Fibroblast of skin of left biceps (primary cell): Measurements from ENCODE around the gene PARD3B.

Experiments
- DNase-seq, 2 experiments: peaks; one replicate each; pipeline ENCODE4 v3.0.0-alpha.2; 2013; ENCODE audit warnings: low read depth in 2 of 2

PARD3B gene

DNA sequence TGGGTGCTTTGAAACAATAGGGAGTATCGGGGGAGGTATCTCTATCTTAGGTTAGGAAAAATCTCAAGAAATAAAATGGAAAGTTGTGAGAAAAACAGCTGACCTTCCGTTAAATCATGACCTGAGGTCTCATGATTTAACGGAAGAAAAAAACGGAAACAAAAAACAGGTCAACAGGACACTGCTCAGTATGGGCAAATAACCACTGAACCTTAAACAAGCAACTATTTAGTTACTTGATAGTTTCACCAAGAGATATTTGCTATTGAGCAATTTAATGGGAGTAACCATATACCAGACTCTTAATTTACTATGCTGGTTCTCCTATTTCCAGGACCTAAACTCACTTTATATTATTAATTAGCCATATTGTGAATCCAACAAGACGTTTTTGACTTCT is 150.8 kb downstream of the PARD3B start:
- DNase-seq = no peak

DNA sequence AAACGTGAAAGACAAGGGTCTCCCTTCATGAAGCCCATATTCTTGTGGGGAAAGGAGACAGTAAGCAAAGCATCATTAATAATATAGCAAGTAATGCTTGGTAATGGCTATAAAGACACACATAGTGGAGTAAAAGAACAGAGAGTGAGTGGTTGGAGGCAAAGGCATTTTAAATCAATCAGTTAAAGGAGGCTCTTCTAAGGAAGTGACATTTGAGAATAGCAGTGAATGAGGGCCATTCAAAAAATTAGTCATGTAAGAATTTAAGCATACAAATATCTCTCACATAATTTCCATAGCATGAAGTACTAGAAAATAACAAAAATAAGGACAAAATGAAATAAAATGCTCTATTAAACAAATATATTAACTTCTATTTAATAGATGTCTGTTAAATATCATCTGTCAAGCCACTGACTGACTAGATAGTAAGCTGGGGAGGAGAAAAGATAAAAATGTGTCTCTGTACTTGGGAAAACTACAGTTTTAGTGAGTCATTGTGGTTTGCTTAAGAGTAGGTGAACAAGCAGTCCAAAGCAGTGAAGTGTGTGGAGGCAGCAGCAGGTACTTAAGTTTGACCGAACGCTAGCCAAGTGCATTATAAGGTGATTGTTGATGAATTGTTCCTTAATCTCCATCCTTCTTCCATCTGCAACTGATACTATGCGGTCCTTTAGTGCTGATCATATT is 160.1 kb downstream of the PARD3B start:
- DNase-seq = no peak

GRCh38 chr2:204706939-204707338 is 161.7 kb downstream of the PARD3B start:
- no peak for DNase-seq

GRCh38 chr2:204713211-204713610 is 167.9 kb downstream of the PARD3B start:
- DNase-seq = no peak

- no peak for DNase-seq
These were observed 170.1 kb downstream of the PARD3B start for GRCh38 chr2:204715361-204715760.

DNA sequence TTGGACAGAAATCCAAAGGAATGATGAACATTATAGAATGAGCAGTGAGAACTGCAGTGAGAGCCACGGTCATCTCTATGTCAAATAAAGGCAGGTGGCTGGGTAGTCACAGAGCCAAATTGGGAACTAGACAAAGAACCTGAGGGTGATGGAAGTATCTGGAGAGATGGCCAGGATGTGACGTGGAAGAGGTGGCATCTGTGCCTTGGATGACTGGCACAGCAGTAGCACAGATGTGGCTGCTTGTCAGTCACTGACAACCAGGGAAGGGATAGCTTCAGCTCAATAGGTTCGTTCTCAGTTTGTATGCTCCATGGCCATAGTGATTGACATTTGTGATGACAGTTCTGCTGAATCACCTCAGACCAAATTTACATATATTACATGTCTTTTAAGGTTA is 172.3 kb downstream of the PARD3B start:
- DNase-seq = no peak

GRCh38 chr2:204718607-204719006 is 173.3 kb downstream of the PARD3B start:
- DNase-seq = no peak

GRCh38 chr2:204720874-204721273 is 175.6 kb downstream of the PARD3B start:
- DNase-seq = no peak

DNA sequence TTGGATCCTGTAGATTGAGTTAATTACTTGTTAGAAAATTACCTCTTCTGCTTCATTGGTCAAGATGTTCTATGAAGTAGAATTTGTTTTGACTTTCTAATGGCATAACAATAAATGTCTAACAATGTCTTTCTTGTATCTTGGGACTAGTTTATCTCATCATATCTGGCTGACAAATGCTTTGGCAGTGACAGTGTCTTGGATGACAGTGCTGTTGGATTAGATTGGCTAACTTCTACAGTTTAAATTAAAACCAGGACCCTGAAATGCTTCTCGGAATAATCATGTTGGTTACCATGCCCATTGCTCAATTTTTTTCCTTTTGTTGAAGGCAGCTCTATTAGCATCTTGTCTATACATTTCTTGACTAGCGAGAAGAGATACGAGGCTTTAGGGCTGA is 176.9 kb downstream of the PARD3B start:
- no peak for DNase-seq

DNA sequence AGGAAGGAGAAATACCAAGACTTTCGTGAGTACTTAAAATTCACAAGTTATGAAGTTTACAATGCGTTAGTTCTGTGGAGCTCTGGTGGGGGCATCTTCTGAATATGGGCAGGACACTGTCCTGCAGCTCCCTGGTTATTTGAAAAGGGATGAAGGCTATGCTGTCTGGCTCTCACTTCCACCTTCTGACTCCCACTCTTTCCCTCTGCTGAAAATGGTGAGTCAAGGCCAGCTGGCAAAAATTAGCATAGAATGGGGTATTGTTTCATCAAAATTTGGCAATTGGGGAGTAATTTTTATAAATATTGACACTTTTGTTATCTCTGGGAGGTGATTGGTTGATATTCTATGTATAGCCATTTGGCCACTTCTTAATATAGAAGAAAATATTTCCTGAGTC is 177.4 kb downstream of the PARD3B start:
- no peak for DNase-seq

DNA sequence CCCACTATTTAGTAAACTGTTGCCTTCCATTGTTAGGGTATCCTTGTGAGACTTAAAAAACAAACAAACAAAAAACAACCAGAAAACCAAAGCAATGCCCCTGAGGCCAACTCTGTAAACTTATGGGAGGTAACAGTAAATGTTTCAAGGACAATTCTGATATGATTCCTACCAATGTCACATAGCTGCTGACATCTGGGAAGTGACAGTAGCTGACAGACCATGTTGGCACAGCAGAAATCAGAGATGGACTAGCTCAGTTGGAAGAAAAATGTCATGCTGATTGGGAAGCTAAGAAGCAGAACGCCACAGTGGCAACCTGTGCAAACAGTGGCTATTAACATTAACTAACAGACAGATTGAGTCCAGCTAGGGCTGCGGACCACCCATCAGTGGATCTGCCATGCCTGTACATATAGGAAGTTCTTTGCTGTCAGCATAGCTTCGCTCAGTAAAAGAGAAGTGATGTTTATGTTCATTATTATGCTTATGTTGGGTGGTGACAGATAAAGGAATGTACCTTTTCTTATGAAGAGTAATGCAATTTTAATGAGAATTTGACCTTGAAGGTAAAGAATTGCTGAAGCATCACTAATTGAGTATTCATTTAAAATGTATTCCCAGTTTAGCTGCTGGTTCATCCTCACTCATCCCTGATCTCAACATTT is 180.6 kb downstream of the PARD3B start:
- DNase-seq = no peak

DNA sequence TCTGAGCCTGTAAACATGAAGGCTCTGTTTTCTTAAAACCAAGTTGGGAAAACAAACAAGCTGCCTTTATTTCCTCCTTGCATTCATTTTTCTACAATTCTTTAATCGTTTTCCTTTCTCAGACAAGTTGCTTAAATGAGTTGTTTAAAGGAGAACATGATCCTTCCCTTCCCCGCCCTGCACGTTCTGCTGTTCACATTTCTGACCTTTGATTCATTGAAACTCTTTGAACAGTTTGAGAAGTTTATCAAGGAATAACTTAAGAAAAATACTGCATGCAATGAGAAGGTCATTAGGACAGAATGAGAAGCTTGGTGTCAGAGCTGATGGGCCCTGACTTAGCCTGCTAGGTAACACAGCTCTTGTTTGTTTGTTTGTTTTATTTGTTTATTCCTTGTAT is 181.6 kb downstream of the PARD3B start:
- no peak for DNase-seq

DNA sequence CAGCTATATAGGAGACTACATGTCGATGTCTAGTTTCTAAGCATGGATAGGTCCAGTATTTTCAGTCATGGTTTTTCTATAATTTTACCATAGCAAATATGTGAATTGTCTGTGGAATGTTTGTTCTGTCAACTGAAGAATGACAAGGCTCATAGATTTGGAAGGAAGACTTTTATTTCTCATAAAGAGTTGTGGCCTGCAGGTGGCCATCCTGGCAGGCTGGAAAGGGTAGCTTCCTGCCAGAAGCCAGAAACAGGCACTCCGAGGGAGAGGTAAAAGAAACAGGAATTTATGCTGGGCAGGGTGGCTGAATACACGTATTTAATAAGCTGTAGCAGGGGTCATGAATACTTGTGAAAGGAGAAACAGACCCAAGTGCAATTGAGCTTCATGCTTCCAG is 182.1 kb downstream of the PARD3B start:
- DNase-seq = no peak

DNA sequence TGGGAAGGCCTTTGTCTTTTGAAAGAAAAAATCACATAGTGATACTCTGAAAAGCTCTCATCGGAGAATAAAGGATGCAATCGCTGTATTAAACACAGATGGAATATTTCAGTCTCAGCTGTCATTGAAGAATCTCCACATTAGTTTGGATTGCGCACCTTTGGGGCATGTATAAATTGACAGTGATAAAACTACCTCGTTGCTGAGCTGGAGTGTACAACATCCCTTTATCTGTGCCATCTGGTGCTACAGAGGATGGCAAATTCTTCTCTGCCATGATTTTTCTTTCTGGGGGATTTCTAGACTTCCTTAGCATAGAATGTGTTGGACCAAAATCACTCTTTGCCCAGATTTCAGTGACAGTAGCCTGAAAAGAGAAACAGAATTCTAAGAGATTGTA is 185.3 kb downstream of the PARD3B start:
- DNase-seq = no peak

DNA sequence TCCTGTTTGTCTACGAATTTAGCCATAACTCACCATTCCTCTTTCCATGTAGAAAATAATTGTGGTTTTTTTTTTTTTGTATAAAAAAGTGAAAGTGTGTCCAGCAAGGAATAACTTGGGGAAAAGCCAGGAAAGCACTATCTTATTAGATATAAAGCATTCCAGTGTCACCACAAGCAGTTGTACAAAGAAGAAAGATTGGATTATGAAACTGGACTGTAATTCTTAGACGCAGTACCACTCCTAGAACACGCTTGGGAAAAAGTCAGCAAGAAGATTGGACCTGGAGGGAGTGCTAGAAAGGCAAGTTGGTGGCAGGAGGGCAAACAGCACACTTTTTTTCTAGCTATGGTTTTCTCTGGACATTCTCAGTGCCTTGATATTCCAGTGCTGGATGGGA is 186.7 kb downstream of the PARD3B start:
- DNase-seq = peak in 1 of 2 experiments; percentile 48

DNA sequence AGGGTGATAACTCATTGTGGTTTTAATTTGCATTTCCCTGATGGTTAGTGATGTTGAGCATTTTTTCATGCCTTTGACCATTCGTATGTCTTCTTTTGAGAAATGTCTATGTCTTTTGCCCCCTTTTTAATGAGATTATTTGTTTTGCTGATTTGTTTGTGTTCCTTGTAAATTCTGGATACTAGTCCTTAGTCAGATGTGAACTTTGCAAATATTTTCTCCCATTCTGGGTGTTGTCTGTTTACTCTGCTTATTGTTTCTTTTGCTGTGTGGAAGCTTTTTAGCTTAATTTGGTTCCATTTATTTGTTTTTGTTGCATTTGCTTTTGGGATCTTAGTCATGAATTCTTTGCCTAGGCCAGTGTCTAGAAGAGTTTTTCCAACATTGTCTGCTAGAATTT is 192.0 kb downstream of the PARD3B start:
- no peak for DNase-seq

DNA sequence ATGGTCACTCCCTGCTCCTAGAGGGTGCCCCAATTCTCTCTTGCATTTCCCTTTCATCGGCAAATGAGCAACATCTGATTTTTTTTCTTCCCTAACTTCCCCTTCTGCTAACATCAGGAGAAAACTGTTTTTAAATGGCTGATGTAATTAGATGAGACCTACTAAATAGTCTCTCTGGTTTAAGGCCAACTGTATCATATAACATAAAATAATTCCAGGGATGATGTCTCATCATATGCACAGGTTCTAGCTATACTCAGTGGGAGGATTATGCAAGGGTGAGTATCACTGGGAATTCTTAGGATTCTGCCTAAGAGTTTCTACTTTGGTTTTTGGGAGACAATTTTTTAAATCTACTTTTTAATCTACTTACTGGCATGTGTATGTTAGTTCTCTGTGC is 193.4 kb downstream of the PARD3B start:
- DNase-seq = no peak

- no peak for DNase-seq
These were observed 198.2 kb downstream of the PARD3B start for GRCh38 chr2:204743393-204743960.

DNA sequence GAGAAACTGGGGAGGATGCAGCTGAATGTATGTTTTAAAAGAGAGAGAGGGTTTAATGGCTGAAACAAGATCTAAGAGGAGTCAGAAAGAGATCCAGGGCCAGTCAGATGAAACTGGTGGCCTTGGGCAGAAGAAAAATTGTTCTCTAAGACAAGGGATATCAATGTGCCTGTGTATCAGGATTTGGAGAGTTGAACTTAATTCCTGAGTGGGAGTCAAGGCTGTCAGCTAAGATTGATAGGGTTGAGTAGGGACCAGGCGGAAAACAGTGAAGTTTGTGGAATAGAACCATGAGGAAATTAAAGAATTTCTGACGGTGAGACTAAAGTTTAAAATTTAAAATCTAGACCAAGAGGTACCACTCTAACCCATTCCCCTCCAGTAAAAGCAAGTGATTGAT is 199.2 kb downstream of the PARD3B start:
- DNase-seq = no peak

DNA sequence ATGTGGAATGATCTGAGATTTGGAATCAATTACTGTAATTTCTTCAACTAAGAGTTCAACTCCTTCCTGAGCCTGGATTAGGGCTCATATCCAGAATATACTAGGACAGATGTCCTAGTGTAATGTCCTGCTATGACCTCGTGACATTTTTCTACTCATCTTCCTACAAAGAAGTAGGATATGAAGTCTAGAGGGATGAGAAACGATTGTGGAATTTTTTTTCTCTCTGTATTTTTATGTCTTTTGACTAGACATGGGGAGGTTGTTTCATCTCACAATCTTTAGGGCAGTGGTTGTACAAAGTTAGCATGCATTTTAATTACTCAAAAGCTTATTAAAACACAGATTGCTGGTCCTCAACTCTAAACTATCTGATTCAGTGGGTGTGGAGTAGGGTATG is 203.0 kb downstream of the PARD3B start:
- DNase-seq = no peak

DNA sequence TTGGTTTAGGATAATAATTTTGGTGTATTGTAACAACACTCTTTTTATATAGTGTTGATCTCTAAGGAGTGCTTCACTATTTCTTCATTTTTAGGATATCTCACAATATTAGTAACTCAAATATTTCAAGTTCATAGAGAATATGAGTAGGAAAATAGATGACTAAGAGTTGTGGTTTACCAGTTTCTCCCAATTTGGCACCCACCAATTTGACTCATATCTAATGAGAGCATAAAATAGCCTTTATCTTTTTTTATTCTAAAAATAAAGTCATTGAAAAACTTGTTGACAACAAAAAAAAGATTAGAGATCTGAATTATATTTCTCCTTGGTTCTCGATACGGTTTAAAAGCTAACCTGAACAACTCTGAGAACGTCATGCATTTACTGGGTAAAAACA is 204.0 kb downstream of the PARD3B start:
- peak; percentile 58 to 65 for DNase-seq

GRCh38 chr2:204750389-204750788 is 205.1 kb downstream of the PARD3B start:
- DNase-seq = no peak

DNA sequence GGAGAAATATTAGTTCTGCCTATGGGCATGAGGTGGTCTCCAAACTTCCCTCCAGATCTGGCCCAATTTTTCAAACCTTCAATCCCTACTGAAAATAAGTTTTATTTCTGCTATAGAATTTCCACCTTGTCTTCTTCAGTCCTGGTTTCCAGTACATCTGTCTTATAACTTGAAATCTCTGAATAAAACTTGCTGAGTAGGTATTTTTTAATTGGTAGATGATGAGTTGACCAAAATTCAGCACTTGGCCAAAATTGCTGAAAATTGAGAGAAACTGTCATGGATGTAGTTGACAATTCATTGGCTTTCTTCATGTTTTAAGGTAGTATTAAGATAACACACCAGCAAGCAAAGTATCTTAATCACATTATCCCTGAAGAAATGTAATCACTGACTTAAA is 206.2 kb downstream of the PARD3B start:
- DNase-seq = no peak
